HCT116 (cell line): Measurements from ENCODE around the gene STAT4. TPM values are rescaled to one million over a fixed set of nuclear protein-coding genes. Genes with fewer than 3 reads are reported as not detected.
A peak's percentile ranks its signal among the peaks of the same experiment; 100 is the strongest.

Source experiments
- ATAC-seq: fragments of 200-7000 bp; cut with Tn5 transposase; 2 replicates; pipeline ENCODE4 v1.9.1; 2020; ENCODE audit warnings: mild to moderate bottlenecking, moderate library complexity
- BruUV-seq: library from RNA; stranded (reverse); fragments of 400-500 nt; replicated peaks from 2 replicates; lab custom pipeline; 2021; lab: Mats Ljungman, UMichigan
- CTCF ChIA-PET: fragments of 300-600 bp; sonication (Branson Sonifier 250); formaldehyde crosslinking; loops from one replicate; lab custom pipeline; 2021; ENCODE audit warnings: antibody characterized with exemption; lab: Charles Lee
- POLR2A ChIA-PET: fragments of 300-600, 350-600 bp; sonication (Branson Sonifier 250); formaldehyde crosslinking; loops from one replicate; lab custom pipeline; 2021; ENCODE audit warnings: antibody characterized with exemption; lab: Charles Lee
- RAD21 ChIA-PET, 2 experiments: fragments of 300-600 bp; sonication (Branson Sonifier 250); formaldehyde crosslinking; loops; one replicate each; lab custom pipeline; 2023; ENCODE audit warnings: low total read pairs in 2 of 2; ENCODE audit not compliant: uncharacterized antibody in 2 of 2, unreplicated experiment in 2 of 2, low non-redundant PET in 1 of 2; lab: Charles Lee
- DNase-seq: peaks from one replicate; pipeline ENCODE4 v3.0.0-alpha.2; 2010; ENCODE audit warnings: low read depth, low spot score
- H2AFZ ChIP-seq: fragments of 200-600 bp; shearing (Covaris generic), sonication (generic); 2 replicates; pipeline ENCODE4 v1.6.1; 2017; ENCODE audit warnings: low read depth, mixed run types, mixed read lengths, antibody characterized with exemption, low read length; ENCODE audit not compliant: poor library complexity, severe bottlenecking
- H3K27ac ChIP-seq: 2 replicates; pipeline ENCODE4 v1.5.1; 2012; ENCODE audit warnings: low read depth, low read length
- H3K27me3 ChIP-seq: fragments of 200-600 bp; sonication (generic); 2 replicates; pipeline ENCODE4 v1.6.1; 2016; ENCODE audit warnings: mixed run types, low read length, mixed read lengths; ENCODE audit not compliant: insufficient read depth
- H3K36me3 ChIP-seq, 2 experiments: fragments of 200-500 bp in 1 of 2; fragments of 200-600 bp in 1 of 2; sonication (Bioruptor generic) in 1 of 2; sonication (generic) in 1 of 2; 2 replicates each; pipeline versions ENCODE4 v1.5.1 to v1.6.1; 2014 to 2016; ENCODE audit warnings: low read length in 2 of 2, inconsistent platforms in 1 of 2, mixed read lengths in 1 of 2, mixed run types in 1 of 2; ENCODE audit not compliant: insufficient read depth in 2 of 2, control insufficient read depth in 1 of 2
- H3K4me1 ChIP-seq, 2 experiments: fragments of 200-600 bp in 1 of 2; sonication (generic) in 1 of 2; 2 replicates each; pipeline versions ENCODE4 v1.5.1 to v1.6.1; 2012 to 2017; ENCODE audit warnings: low read length in 2 of 2, inconsistent platforms in 1 of 2, mild to moderate bottlenecking in 1 of 2, mixed read lengths in 1 of 2, mixed run types in 1 of 2, moderate library complexity in 1 of 2; ENCODE audit not compliant: insufficient read depth in 2 of 2, control insufficient read depth in 1 of 2
- H3K4me2 ChIP-seq: fragments of 200-600 bp; sonication (generic); 2 replicates; pipeline ENCODE4 v1.6.1; 2017; ENCODE audit warnings: mixed run types, low read length, mixed read lengths
- H3K4me3 ChIP-seq, 2 experiments: fragments of 200-600 bp in 1 of 2; sonication (generic) in 1 of 2; replicated peaks in 1 of 2; 2 replicates each; pipeline ENCODE4 v1.5.1; 2011 to 2016; ENCODE audit warnings: low read length in 2 of 2, control low read depth in 1 of 2, low read depth in 1 of 2, mild to moderate bottlenecking in 1 of 2, mixed read lengths in 1 of 2, mixed run types in 1 of 2
- H3K79me2 ChIP-seq: fragments of 200-600 bp; sonication (generic); 2 replicates; pipeline ENCODE4 v1.6.1; 2017; ENCODE audit warnings: mild to moderate bottlenecking, mixed run types, low read length, moderate library complexity, mixed read lengths; ENCODE audit not compliant: insufficient read depth
- H3K9ac ChIP-seq: fragments of 200-600 bp; sonication (generic); 2 replicates; pipeline ENCODE4 v1.6.1; 2016; ENCODE audit warnings: low read length, mixed read lengths
- H3K9me2 ChIP-seq: fragments of 200-600 bp; sonication (generic), shearing (Covaris generic); 2 replicates; pipeline ENCODE4 v1.6.1; 2017; ENCODE audit warnings: mixed run types, mild to moderate bottlenecking, moderate library complexity; ENCODE audit not compliant: insufficient read depth
- H3K9me3 ChIP-seq, 2 experiments: fragments of 200-500 bp in 1 of 2; fragments of 200-600 bp in 1 of 2; sonication (Bioruptor generic) in 1 of 2; sonication (generic) in 1 of 2; 2 replicates each; pipeline ENCODE4 v1.6.1; 2014 to 2017; ENCODE audit warnings: low read length in 2 of 2, mixed read lengths in 2 of 2, inconsistent platforms in 1 of 2, low read depth in 1 of 2, mild to moderate bottlenecking in 1 of 2, mixed run types in 1 of 2, moderate library complexity in 1 of 2; ENCODE audit not compliant: control insufficient read depth in 1 of 2, insufficient read depth in 1 of 2
- H4K20me1 ChIP-seq: fragments of 200-600 bp; sonication (generic), shearing (Covaris generic); 2 replicates; pipeline ENCODE4 v1.6.1; 2017; ENCODE audit warnings: mixed run types, mild to moderate bottlenecking, moderate library complexity; ENCODE audit not compliant: insufficient read depth
- CTCF ChIP-seq, 3 experiments: fragments of 200-600 bp in 1 of 3; sonication (generic) in 1 of 3; IDR thresholded peaks in 2 of 3; conservative IDR thresholded peaks in 1 of 3; 2 replicates each; pipeline ENCODE4 v1.5.1; 2012 to 2017; ENCODE audit warnings: low read depth in 2 of 3, low read length in 2 of 3, antibody characterized with exemption in 1 of 3, borderline replicate concordance in 1 of 3, control low read depth in 1 of 3, mild to moderate bottlenecking in 1 of 3, mixed read lengths in 1 of 3, mixed run types in 1 of 3, moderate library complexity in 1 of 3; ENCODE audit not compliant: insufficient read depth in 1 of 3
- FOSL1 ChIP-seq: IDR thresholded peaks from 2 replicates; pipeline ENCODE4 v1.6.1; 2012; ENCODE audit warnings: low read depth
- JUND ChIP-seq: IDR thresholded peaks from 2 replicates; pipeline ENCODE4 v1.6.1; 2012
- POLR2AphosphoS5 ChIP-seq: IDR thresholded peaks from 2 replicates; pipeline ENCODE4 v1.6.1; 2011; ENCODE audit warnings: mild to moderate bottlenecking, low read depth, low read length, moderate library complexity
- RAD21 ChIP-seq: IDR thresholded peaks from 2 replicates; pipeline ENCODE4 v1.6.1; 2012; ENCODE audit warnings: low read depth, mild to moderate bottlenecking
- SP1 ChIP-seq: IDR thresholded peaks from 2 replicates; pipeline ENCODE4 v1.6.1; 2012; ENCODE audit warnings: low read depth
- intact Hi-C: fragments of 100-400 bp; cut with micrococcal nuclease; formaldehyde crosslinking; loops from 2 replicates; pipeline ENCODE4 v1.10.0; 2022
- total RNA-seq: library from RNA; stranded (reverse); gene quantifications from one replicate; pipeline ENCODE4 v1.2.1, GENCODE V29; 2021; ENCODE audit not compliant: unreplicated experiment

The STAT4 gene
- total RNA-seq, 1 experiment from 2014 or later, result 2.0 TPM

DNA sequence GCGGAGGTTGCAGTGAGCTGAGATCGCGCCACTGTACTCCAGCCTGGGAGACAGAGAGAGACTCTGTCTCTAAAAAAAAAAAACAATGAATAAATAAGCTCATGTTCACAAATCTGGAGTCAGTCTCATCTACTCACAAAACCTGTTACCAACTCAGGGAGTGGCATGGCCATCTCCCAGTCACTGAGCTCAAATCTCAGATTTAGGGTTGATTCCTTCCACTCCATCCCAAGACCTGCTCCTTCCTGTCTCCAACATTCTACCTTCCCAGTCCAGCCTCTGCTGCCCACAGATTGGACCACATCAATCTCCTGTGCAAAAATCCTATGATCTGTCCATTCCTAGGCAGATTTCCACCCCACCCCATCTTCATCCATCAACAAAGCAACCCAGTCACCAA lies 138.4 kb downstream of the STAT4 start:
- H3K79me2 ChIP-seq, result peaks cover 36% of the 10 kb centered on the region
- H3K9ac ChIP-seq, result no peak overlapping the region
- no peaks in the 10 kb centered on the region for H4K20me1 ChIP-seq
- CTCF ChIA-PET, result interaction anchor here (1.1 kb wide), 1 partner anchor 10 kb away, joined by 3 read pairs; no protein-coding TSS in a partner anchor
- RAD21 ChIA-PET, result no interaction called here
- H3K9me3 ChIP-seq, result no peaks in the 10 kb centered on the region
- H2AFZ ChIP-seq, result no peak overlapping the region
- peaks cover 4 to 21% of the 10 kb centered on the region in 2 experiments; a peak in 3 of 4 replicates for H3K4me1 ChIP-seq
- no peak for ATAC-seq
- peaks cover 15 to 25% of the 10 kb centered on the region in 2 experiments; a peak in 3 of 4 replicates for H3K36me3 ChIP-seq
- no peaks in the 10 kb centered on the region for H3K27me3 ChIP-seq
- H3K9me2 ChIP-seq, result no peaks in the 10 kb centered on the region
- intact Hi-C loops, result no loop called here
- H3K27ac ChIP-seq, result no peak overlapping the region
- H3K4me2 ChIP-seq, result peak overlapping the region; percentile 85
- no peak overlapping the region for H3K4me3 ChIP-seq
- POLR2A ChIA-PET, result interaction anchor here (0.6 kb wide), 1 partner anchor 229 kb away, joined by 3 read pairs; no protein-coding TSS in a partner anchor
- TF ChIP-seq RAD21 (no peak), POLR2AphosphoS5 (no peak), SP1 (no peak), CTCF (IDR thresholded peaks at IDR 0.05 in 2 of 3, conservative IDR thresholded peaks at IDR 0.05 in 1 of 3; ENCODE audit: borderline replicate concordance in 1 of 3, insufficient read depth in 1 of 3, low read depth in 2 of 3, low read length in 2 of 3) (no peak), JUND (no peak), FOSL1 (no peak)
- BruUV-seq, result no TSS peak
- DNase-seq, result no peak
